ENCODE measurements around the gene PSMB4.

GRCh38 chr1:151406176-151406575 is 6.8 kb downstream of the PSMB4 start:
- TF ChIP-seq, protein P1, sequence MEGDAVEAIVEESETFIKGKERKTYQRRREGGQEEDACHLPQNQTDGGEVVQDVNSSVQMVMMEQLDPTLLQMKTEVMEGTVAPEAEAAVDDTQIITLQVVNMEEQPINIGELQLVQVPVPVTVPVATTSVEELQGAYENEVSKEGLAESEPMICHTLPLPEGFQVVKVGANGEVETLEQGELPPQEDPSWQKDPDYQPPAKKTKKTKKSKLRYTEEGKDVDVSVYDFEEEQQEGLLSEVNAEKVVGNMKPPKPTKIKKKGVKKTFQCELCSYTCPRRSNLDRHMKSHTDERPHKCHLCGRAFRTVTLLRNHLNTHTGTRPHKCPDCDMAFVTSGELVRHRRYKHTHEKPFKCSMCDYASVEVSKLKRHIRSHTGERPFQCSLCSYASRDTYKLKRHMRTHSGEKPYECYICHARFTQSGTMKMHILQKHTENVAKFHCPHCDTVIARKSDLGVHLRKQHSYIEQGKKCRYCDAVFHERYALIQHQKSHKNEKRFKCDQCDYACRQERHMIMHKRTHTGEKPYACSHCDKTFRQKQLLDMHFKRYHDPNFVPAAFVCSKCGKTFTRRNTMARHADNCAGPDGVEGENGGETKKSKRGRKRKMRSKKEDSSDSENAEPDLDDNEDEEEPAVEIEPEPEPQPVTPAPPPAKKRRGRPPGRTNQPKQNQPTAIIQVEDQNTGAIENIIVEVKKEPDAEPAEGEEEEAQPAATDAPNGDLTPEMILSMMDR (IDR thresholded peaks at IDR 0.05; ENCODE audit: insufficient read depth, low read depth, low read length), result no peak
- TF ChIP-seq EZH2 (IDR thresholded peaks at IDR 0.05; ENCODE audit: insufficient read depth, low read length), result no peak
